ENCODE results near the gene MCF2L2. TPM values are rescaled to one million over a fixed set of nuclear protein-coding genes. Genes with fewer than 3 reads are reported as not detected.

The MCF2L2 gene
- total RNA-seq, 1 donor from 2014 or later, result 0.62 TPM

GRCh38 chr3:183439515-183439914 lies 11.1 kb upstream of the MCF2L2 start:
- Histone ChIP-seq H3K4me1 (no peaks in the 10 kb centered on the region), H3K27ac (no peak overlapping the region), H3K27me3 (ENCODE audit: low read depth) (no peaks in the 10 kb centered on the region), H3K36me3 (no peaks in the 10 kb centered on the region), H3K9me3 (peaks cover 11% of the 10 kb centered on the region), H3K4me3 (no peak overlapping the region)
- no peak for ATAC-seq
- intact Hi-C loops (cut with DNase I), result no loop called here
- DNase-seq, result no peak
- TF ChIP-seq, protein P1, sequence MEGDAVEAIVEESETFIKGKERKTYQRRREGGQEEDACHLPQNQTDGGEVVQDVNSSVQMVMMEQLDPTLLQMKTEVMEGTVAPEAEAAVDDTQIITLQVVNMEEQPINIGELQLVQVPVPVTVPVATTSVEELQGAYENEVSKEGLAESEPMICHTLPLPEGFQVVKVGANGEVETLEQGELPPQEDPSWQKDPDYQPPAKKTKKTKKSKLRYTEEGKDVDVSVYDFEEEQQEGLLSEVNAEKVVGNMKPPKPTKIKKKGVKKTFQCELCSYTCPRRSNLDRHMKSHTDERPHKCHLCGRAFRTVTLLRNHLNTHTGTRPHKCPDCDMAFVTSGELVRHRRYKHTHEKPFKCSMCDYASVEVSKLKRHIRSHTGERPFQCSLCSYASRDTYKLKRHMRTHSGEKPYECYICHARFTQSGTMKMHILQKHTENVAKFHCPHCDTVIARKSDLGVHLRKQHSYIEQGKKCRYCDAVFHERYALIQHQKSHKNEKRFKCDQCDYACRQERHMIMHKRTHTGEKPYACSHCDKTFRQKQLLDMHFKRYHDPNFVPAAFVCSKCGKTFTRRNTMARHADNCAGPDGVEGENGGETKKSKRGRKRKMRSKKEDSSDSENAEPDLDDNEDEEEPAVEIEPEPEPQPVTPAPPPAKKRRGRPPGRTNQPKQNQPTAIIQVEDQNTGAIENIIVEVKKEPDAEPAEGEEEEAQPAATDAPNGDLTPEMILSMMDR (IDR thresholded peaks at IDR 0.05), result no peak

DNA sequence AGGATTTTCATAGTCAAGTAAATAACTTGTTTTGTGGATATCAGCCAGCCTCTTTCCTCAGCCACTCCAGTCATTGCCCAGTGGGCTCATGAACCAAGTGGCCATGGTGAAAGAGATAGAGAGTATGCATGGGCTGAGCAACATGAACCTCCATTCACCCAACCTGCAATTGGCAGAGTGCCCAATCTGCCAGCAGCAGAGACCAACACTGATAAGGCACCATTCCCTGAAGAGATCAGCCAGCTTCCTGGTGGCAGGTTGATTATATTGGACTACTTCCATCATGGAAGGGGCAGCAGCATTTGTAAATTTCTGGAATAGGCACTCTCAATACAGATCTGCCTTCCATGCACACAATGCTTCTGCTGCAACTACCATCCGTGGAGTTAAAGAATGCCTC lies 10.3 kb upstream of the MCF2L2 start:
- Histone ChIP-seq H3K27ac (no peak overlapping the region), H3K4me1 (no peaks in the 10 kb centered on the region), H3K27me3 (ENCODE audit: low read depth) (no peaks in the 10 kb centered on the region), H3K4me3 (no peak overlapping the region), H3K9me3 (peaks cover 7% of the 10 kb centered on the region), H3K36me3 (no peaks in the 10 kb centered on the region)
- DNase-seq, result no peak
- ATAC-seq, result no peak
- intact Hi-C loops (cut with DNase I), result no loop called here
- TF ChIP-seq, protein P1 (IDR thresholded peaks at IDR 0.05), result no peak

DNA sequence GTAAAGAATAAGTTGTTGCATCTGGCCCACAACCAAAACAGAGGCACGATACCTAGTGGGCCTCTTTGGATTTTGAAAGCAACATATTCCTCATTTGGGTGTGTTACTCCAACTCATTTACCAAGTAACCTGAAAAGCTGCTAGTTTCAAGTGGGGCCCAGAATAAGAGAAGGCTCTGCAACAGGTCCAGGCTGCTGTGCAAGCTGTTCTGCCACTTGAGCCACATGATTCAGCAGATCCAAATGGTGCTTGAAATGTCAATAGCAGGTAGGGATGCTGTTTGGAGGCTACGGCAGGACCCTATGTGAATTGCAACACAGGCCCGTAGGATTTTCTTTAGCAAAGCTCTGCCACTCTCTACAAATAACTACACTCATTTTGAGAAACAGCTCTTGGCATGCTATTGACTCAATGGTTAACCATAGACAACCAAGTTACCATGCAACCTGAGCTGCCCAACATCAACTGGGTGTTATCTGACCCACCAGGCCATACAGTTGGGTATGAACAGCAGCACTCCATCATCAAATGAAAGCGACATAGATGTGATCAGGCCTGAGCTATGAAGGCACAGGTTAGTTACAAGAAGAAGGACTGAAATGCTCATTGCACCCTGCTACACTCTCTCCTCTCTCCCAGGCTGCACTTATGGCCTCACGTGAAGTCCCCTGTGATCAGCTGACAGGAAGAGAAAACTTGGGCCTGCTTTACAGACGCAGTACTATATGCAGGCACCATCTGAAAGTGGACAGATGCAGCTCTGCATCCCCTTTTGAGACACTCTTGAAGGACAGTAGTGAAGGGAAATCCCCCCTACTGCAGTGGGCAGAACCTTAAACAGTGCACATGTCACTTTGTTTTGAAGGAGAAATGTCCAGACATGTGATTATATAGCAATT lies 9.5 kb upstream of the MCF2L2 start:
- no peak overlapping the region for H3K4me3 ChIP-seq
- no peaks in the 10 kb centered on the region for H3K36me3 ChIP-seq
- intact Hi-C loops (cut with DNase I), result no loop called here
- no peaks in the 10 kb centered on the region for H3K9me3 ChIP-seq
- DNase-seq, result no peak
- H3K27me3 ChIP-seq (ENCODE audit: low read depth), result no peaks in the 10 kb centered on the region
- no peaks in the 10 kb centered on the region for H3K4me1 ChIP-seq
- H3K27ac ChIP-seq, result no peak overlapping the region
- TF ChIP-seq, protein P1 (IDR thresholded peaks at IDR 0.05), result no peak
- peak; percentile 70 to 79 for ATAC-seq

GRCh38 chr3:183437061-183437460 lies 8.6 kb upstream of the MCF2L2 start:
- TF ChIP-seq, protein P1 (IDR thresholded peaks at IDR 0.05), result no peak
- Histone ChIP-seq H3K27ac (no peak overlapping the region), H3K4me1 (no peaks in the 10 kb centered on the region), H3K9me3 (no peaks in the 10 kb centered on the region), H3K36me3 (no peaks in the 10 kb centered on the region), H3K27me3 (ENCODE audit: low read depth) (no peaks in the 10 kb centered on the region), H3K4me3 (no peak overlapping the region)
- DNase-seq (no peak), ATAC-seq (no peak)
- intact Hi-C loops (cut with DNase I), result no loop called here

- Histone ChIP-seq H3K27me3 (ENCODE audit: low read depth) (no peaks in the 10 kb centered on the region), H3K4me1 (no peaks in the 10 kb centered on the region), H3K9me3 (no peaks in the 10 kb centered on the region), H3K27ac (no peak overlapping the region), H3K4me3 (no peak overlapping the region), H3K36me3 (no peaks in the 10 kb centered on the region)
- ATAC-seq (no peak), DNase-seq (no peak)
- intact Hi-C loops (cut with DNase I), result no loop called here
- TF ChIP-seq, protein P1 (IDR thresholded peaks at IDR 0.05), result no peak
Measured at GRCh38 chr3:183435661-183436060, 7.2 kb upstream of the MCF2L2 start.
